HG03432 (cell line): ENCODE data around the gene PACSIN2.

Experiments used
- ATAC-seq: cut with Tn5 transposase; IDR thresholded peaks from one replicate; pipeline ENCODE4 v1.9.1; 2021; ENCODE audit warnings: mild to moderate bottlenecking, moderate library complexity; ENCODE audit not compliant: unreplicated experiment

The PACSIN2 gene

DNA sequence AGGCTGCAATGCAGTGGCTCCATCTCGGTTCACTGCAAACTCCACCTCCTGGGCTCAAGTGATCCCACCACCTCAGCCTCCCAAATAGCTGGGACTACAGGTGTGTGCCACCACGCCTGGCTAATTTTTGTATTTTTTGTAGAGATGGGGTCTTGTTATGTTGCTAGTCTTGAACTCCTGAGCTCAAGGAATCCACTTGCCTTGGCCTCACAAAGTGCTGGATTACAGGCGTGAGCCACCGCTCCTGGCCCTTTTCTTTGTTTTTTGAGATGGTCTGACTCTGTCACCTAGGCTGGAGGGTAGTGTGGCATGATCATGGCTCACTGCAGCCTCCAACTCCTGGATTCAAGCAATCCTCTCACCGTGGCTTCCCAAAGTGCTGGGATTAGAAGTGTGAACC lies 178.9 kb downstream of the PACSIN2 start:
- no peak for ATAC-seq

DNA sequence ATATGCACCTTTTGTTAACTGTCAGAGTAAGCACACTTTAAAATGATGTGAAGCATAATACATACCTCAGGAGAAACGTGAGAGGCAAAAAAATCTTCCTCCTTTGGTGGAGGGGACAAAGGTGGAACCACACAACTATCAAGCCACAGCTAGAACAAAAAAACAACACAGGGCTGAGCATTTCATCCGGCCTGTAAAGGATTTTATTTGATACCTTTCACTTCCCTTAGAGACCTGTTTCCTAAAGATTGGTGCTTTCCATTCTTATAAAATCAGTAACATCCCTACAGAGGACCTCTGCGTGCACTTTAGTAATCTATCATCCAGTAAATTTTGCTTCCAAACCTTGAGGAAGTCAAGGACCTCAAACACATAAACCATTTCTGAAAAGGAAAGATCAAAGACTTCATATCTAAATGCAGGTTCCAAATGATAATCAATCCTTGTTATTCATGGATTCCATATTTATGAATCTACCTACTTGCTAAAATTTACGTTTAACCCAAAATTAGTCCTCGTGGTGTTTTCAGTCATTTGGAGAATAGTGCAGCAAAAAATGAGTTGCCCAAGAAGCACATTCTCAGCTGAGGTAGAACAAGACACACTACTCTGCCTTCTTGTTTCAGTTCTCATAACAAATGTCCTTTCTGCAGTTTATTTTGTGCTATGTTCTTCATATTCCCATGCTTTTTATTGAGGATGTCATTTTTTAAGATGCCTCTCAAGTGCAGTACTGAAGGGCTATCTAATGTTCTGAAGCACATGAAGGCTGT lies 180.6 kb downstream of the PACSIN2 start:
- ATAC-seq = no peak

DNA sequence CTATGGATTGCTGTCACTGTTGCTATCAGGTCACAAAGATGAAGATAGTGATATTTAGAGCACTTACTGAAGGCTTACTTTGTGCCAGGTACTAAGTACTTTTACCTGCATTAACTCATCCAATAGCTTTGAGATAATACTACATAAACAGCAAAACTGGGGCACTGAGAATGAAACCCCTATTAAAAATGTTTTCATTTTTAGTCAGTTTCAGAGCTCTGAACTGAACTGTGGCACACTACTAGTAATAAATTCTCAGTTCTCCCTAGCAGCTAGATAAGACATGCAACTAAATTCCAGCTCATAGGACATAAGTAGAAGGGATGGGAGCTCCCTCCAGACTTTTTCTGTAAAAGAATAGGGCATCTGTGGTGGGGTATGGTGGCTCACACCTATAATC lies 181.8 kb downstream of the PACSIN2 start:
- ATAC-seq = no peak

DNA sequence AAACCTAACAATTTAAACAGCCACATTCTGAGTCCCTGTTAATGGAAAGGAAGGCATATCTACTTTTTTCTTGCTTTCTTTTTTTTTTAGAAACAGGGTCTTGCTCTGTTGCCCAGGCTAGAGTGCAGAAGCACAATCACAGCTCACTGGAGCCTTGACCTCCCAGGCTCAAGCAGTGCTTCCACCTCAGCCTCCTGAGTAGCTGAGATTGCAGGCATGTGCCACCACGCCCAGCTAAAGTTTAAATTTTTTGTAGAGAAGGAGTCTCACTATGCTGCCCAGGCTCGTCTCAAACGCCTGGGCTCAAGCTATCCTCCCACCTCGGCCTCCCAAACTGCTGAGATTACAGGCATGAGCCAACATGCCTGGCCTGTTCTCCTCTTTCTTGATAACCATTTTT lies 183.2 kb downstream of the PACSIN2 start:
- no peak for ATAC-seq

DNA sequence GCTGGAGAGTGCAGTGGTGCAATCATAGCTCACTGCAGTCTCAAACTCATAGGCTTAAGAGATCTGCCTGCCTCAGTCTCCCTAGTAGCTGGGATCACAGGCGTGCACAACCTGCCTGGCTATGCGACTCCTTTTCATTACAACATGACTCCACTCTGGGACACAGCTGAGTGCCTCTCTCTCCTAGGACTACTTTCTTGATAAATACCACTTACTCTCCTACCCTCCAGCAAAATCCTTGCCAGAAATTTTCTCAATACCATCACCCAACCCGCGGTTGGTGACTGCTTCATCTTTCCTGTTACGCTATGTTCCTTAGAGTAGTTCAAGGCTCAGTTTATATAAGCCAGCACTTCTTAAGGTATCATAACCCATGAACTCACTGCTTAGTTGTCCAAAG lies 184.8 kb downstream of the PACSIN2 start:
- ATAC-seq = no peak

DNA sequence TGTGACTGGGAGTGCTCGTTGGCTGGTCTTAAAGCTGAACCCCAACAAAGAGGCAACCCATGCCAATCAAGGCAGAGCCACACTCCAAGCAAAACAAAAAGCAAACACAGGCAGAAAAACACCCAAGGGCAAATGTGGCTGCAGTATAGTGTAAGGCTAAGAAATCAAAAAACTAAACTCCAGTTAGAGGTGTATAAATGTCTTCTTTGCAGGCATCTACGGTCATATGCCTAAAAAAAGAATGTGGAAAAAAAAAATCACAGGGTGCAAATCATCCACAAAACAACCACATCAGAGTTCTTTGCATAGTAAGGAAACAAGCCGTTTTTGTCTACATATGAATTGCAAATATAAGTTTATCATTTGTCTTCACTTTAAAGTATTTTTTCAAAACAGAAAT lies 185.6 kb downstream of the PACSIN2 start:
- no peak for ATAC-seq

DNA sequence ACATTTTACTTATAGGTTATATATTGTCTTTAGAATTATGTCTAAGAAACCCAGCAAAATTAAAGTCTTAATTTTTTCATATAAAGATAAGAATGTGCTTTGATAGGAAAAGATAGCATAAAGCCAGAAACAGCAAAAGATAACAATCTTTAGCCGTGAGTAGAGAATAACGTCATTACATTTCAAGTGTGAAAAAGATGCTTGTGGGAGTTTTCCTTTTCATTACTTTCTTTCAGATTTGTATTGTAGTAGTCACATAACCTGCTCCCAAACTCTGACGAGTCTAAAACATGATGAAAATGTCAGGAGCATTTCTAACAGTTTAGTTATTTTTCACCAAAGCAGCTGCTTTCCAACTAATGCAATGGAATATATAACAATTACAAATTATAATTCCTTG lies 189.2 kb downstream of the PACSIN2 start:
- no peak for ATAC-seq

DNA sequence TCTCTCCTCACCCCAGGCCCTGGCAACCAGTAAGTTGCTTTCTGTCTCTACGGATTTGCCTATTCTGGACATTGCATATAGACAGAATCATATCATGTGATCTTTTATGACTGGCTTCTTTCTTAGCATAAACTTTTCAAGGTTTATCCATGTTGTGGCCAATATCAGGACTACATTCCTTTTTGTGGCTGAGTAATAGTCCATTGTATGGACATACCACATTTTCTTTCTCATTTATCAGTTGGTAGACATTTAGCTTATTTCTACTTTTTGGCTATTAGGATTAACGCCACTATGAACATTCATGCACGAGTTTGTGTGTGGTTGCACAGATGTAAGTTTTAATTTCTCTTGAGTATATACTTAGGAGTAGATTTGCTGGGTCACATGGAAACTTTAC lies 193.6 kb downstream of the PACSIN2 start:
- ATAC-seq = no peak

DNA sequence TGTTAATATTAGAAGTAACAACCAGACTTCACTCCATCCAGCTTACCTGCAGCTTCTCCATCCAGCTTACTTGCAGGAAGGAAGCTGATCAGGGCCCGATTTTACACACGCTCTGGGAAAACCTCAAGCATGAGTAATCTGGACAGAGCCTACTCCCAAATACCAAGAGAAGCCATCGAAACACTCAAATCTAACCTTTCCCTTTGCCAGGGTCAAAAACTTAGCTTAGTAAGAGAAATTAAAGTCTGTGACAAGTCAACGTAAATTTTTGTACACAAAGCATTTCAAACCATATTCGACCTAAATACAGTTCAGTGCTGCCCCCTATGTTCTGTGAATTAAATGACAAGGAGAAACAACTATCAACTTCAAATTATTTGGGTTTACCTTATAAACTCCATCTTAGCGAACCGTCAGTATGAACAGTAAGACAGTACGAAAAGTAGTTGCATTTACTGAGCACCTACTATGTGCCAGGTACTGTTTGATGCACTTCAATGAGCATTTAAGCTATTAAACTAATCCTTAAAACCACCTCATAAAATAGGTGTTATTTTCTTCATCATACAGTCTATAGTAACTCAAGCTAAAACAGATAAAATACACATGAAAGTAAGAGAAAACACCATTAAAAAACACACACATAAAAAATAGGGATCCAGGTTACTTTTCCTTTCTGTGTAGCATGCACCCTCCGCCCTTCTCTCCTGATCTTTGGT lies 194.7 kb downstream of the PACSIN2 start:
- no peak for ATAC-seq
